ENCODE measurements around the gene UGT1A8. TPM values are rescaled to one million over a fixed set of nuclear protein-coding genes. Genes with fewer than 3 reads are reported as not detected.

The UGT1A8 gene
- total and polyA plus RNA-seq, 2 of the 4 experiments (the other 2 are of a cell fraction) = not detected

DNA sequence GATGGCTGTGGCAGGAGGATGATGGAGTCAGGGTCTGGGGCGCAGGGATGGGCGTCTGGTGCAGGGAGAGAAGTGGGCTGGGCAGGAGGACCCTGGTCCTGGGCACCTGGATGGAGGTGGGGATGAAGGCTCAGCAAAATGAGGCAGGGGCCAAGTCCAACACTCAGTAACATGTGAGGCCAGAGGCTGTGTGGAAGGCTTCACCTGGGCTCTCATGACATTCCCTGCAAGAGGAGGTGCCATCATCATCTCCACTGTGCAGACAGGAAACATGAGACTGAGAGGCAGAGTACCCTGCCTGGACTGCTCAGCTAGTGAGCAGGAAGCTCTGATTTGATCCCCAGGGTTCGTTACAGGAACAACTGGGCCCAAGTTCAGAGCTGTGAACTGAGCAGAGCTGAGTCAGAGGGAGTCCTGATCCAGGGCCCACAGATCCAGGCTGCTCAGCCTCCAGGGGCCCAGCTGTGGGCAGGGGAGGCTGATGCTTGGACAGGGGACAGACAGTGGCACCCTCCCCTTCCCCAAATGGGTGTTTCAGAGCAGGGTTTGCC lies 200.0 kb downstream of the UGT1A8 start:
- POLR2A ChIA-PET (ENCODE audit: unreplicated experiment) = no interaction called here
- Histone ChIP-seq H3K9me1 (ENCODE audit: insufficient read depth, low read length) (no peaks in the 10 kb centered on the region), H3K4me3 (ENCODE audit: insufficient read depth, low read depth, low read length) (no peak overlapping the region), H3K56ac (ENCODE audit: extremely low read depth, insufficient read depth, low read length) (no peak overlapping the region), H2AK5ac (ENCODE audit: low read depth, low read length) (no peak overlapping the region), H2BK15ac (ENCODE audit: low read depth, low read length) (no peak overlapping the region), H2AFZ (replicated peaks; ENCODE audit: low read length, poor library complexity) (no peak overlapping the region), H4K5ac (ENCODE audit: low read depth, low read length) (no peak overlapping the region), H3K4ac (ENCODE audit: low read depth, low read length) (no peak overlapping the region), H3K14ac (replicated peaks; ENCODE audit: low read depth, low read length) (no peak overlapping the region), H2BK120ac (ENCODE audit: low read depth, low read length) (no peak overlapping the region), H4K20me1 (ENCODE audit: insufficient read depth, low read length) (no peaks in the 10 kb centered on the region), H4K91ac (ENCODE audit: insufficient read depth, low read depth, low read length) (no peak overlapping the region), H3K27ac (ENCODE audit: insufficient read depth, low read length) (no peak overlapping the region), H3K9me3 (ENCODE audit: control insufficient read depth, insufficient read depth, low read length) (no peaks in the 10 kb centered on the region), H3K23ac (ENCODE audit: low read depth, low read length) (no peak overlapping the region), H2BK20ac (ENCODE audit: low read depth, low read length) (no peak overlapping the region), H3K79me1 (ENCODE audit: low read depth in 1 of 2, low read length in 2 of 2) (no peaks in the 10 kb centered on the region), H3K18ac (ENCODE audit: low read depth, low read length) (no peak overlapping the region), H3K4me1 (ENCODE audit: control insufficient read depth, insufficient read depth, low read length) (no peaks in the 10 kb centered on the region), H3K36me3 (ENCODE audit: control insufficient read depth, insufficient read depth, low read length) (no peaks in the 10 kb centered on the region), H4K8ac (ENCODE audit: low read depth in 2 of 2, low read length in 2 of 2) (no peak overlapping the region), H2BK5ac (ENCODE audit: low read depth, low read length, poor library complexity, severe bottlenecking) (no peak overlapping the region), H3K27me3 (ENCODE audit: control insufficient read depth, insufficient read depth, low read length) (peaks cover 7% of the 10 kb centered on the region; the same call in 1 of the 2 replicates), H3K9ac (ENCODE audit: low read depth, low read length) (no peak overlapping the region), H3K4me2 (ENCODE audit: low read depth, low read length) (no peak overlapping the region), H2AK9ac (replicated peaks; ENCODE audit: low read depth, low read length, poor library complexity) (peak overlapping the region; percentile 66)
- dilution Hi-C loops (cut with HindIII; ENCODE audit: low sequenced_read_pairs, unreplicated experiment) (no loop called here), in situ Hi-C loops (cut with MboI; ENCODE audit: low sequenced_read_pairs) (no loop called here), intact Hi-C loops (cut with micrococcal nuclease) (no loop called here)
- DNase-seq = peak; percentile 20
- no TSS peak for BruUV-seq (replicated peaks)
- peak; percentile 50 for ATAC-seq (ENCODE audit: low read depth)
- 100% methylated on average over 1 of the region's 3 CpGs; no CpG with 5 or more reads in 1 of the 2 experiments for WGBS, 2 experiments (ENCODE audit: extremely low coverage in 2 of 2, insufficient read length in 1 of 2)
- no peak for TF ChIP-seq MAFK (IDR thresholded peaks at IDR 0.05; ENCODE audit: low read depth, low read length)
- no peak for TF ChIP-seq RFX5 (IDR thresholded peaks at IDR 0.05; ENCODE audit: low read depth, low read length)
- TF ChIP-seq FOS (IDR thresholded peaks at IDR 0.05; ENCODE audit: low read depth, low read length) = no peak
- no peak for TF ChIP-seq SMC3 (IDR thresholded peaks at IDR 0.05; ENCODE audit: low read depth, low read length)
- TF ChIP-seq, protein P1, sequence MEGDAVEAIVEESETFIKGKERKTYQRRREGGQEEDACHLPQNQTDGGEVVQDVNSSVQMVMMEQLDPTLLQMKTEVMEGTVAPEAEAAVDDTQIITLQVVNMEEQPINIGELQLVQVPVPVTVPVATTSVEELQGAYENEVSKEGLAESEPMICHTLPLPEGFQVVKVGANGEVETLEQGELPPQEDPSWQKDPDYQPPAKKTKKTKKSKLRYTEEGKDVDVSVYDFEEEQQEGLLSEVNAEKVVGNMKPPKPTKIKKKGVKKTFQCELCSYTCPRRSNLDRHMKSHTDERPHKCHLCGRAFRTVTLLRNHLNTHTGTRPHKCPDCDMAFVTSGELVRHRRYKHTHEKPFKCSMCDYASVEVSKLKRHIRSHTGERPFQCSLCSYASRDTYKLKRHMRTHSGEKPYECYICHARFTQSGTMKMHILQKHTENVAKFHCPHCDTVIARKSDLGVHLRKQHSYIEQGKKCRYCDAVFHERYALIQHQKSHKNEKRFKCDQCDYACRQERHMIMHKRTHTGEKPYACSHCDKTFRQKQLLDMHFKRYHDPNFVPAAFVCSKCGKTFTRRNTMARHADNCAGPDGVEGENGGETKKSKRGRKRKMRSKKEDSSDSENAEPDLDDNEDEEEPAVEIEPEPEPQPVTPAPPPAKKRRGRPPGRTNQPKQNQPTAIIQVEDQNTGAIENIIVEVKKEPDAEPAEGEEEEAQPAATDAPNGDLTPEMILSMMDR (conservative IDR thresholded peaks at IDR 0.05; ENCODE audit: low read depth, low read length) = no peak
- no peak for TF ChIP-seq CEBPB (IDR thresholded peaks at IDR 0.05; ENCODE audit: low read depth, low read length)
- no peak for TF ChIP-seq MAZ (IDR thresholded peaks at IDR 0.05; ENCODE audit: borderline replicate concordance, low read depth, low read length)
- no peak for TF ChIP-seq NFE2L2 (IDR thresholded peaks at IDR 0.05; ENCODE audit: low read depth, low read length)
- TF ChIP-seq POLR2A (IDR thresholded peaks at IDR 0.05; ENCODE audit: low read depth, low read length) = no peak
- no peak for TF ChIP-seq BHLHE40 (IDR thresholded peaks at IDR 0.05; ENCODE audit: low read depth, low read length)
- TF ChIP-seq, protein P2, sequence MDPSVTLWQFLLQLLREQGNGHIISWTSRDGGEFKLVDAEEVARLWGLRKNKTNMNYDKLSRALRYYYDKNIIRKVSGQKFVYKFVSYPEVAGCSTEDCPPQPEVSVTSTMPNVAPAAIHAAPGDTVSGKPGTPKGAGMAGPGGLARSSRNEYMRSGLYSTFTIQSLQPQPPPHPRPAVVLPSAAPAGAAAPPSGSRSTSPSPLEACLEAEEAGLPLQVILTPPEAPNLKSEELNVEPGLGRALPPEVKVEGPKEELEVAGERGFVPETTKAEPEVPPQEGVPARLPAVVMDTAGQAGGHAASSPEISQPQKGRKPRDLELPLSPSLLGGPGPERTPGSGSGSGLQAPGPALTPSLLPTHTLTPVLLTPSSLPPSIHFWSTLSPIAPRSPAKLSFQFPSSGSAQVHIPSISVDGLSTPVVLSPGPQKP (IDR thresholded peaks at IDR 0.05; ENCODE audit: borderline replicate concordance, low read depth, low read length) = no peak
- TF ChIP-seq MXI1 (IDR thresholded peaks at IDR 0.05; ENCODE audit: borderline replicate concordance, low read depth, low read length) = no peak
- no peak for TF ChIP-seq RAD21 (IDR thresholded peaks at IDR 0.05; ENCODE audit: low read length)
- TF ChIP-seq RCOR1 (IDR thresholded peaks at IDR 0.05; ENCODE audit: insufficient replicate concordance, low read length) = no peak
- TF ChIP-seq, protein P3, sequence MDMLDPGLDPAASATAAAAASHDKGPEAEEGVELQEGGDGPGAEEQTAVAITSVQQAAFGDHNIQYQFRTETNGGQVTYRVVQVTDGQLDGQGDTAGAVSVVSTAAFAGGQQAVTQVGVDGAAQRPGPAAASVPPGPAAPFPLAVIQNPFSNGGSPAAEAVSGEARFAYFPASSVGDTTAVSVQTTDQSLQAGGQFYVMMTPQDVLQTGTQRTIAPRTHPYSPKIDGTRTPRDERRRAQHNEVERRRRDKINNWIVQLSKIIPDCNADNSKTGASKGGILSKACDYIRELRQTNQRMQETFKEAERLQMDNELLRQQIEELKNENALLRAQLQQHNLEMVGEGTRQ (IDR thresholded peaks at IDR 0.05; ENCODE audit: low read depth, low read length) = no peak
- no peak for TF ChIP-seq CHD1 (IDR thresholded peaks at IDR 0.05; ENCODE audit: low read depth, low read length)
- CTCF ChIA-PET = no interaction called here

Data from IMR-90 (cell line).